Activated T-cell treated with anti-CD3 and anti-CD28 coated beads, Interleukin-2, amount 50 U/mL, for 4 hours (primary cell): ENCODE results near the gene C6. TPM values are rescaled to one million over a fixed set of nuclear protein-coding genes. Genes with fewer than 3 reads are reported as not detected.
"Not testable (repeated sequence)": the region's sequence is repeated elsewhere in the genome, so short reads cannot be mapped to it uniquely, and the experiment has no call there.

Experiments used
- ATAC-seq, 2 donors: fragments of 200-7000 bp; cut with Tn5 transposase; one replicate each; pipeline ENCODE4 v1.10.0; 2021
- DNase-seq: peaks from one replicate; pipeline ENCODE4 v3.0.0-alpha.2; 2020
- H3K27me3 Mint-ChIP-seq: one replicate; pipeline ENCODE4 v1.8.0; 2021; ENCODE audit warnings: low read depth, mixed read lengths
- H3K36me3 Mint-ChIP-seq: one replicate; pipeline ENCODE4 v1.8.0; 2022; ENCODE audit warnings: mixed read lengths; ENCODE audit not compliant: insufficient read depth
- H3K4me1 Mint-ChIP-seq: one replicate; pipeline ENCODE4 v1.8.0; 2021; ENCODE audit warnings: low read depth, mixed read lengths
- H3K4me3 Mint-ChIP-seq: one replicate; pipeline ENCODE4 v1.8.0; 2021; ENCODE audit warnings: mild to moderate bottlenecking, moderate library complexity, mixed read lengths
- H3K9me3 Mint-ChIP-seq: one replicate; pipeline ENCODE4 v1.8.0; 2021; ENCODE audit warnings: mixed read lengths
- total RNA-seq, 3 donors: library from RNA; stranded (reverse); gene quantifications; one replicate each; pipeline ENCODE4 v1.2.1, GENCODE V29; 2021

Gene C6
- total RNA-seq, 3 donors from 2014 or later, result 0.51 TPM; not detected in 2

DNA sequence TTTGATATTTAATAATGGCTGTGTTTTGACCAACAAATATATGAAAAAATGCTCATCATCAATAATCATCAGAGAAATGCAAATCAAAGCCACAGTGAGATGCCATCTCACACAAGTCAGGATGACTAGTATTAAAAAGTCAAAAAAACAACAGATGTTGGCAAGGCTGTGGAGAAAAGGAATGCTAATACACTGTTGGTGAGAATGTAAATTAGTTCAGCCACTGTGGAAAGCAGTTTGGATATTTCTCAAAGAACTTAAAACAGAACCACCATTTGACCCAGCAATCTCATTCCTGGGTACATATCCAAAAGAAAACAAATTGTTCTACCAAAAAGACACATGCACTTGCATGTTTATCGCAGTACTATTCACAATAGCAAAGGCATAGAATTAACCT, 30.0 kb downstream of the C6 start:
- not testable (repeated sequence) for H3K4me1 Mint-ChIP-seq, H3K36me3 Mint-ChIP-seq, DNase-seq, ATAC-seq, H3K27me3 Mint-ChIP-seq, H3K4me3 Mint-ChIP-seq, H3K9me3 Mint-ChIP-seq

DNA sequence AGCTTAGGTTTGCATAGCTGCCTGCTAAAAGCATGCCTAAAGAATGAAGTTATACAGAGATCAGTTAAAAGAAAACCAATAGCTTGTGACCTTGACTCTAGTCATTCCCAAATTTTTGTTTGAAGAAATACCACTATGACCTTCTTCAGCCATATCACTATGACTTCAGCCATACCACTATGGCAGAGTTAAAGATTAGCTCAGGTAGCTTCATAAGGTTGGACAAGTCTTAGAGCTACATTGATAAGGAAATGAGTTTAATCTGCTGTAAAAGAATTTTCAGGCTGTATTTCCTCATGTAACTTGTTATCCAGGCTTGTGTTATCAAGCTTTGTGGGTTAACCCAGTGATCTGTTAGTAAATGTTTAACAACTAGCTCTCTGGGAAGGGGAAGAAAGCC, 30.7 kb downstream of the C6 start:
- ATAC-seq, result no peak
- no peaks in the 10 kb centered on the region for H3K9me3 Mint-ChIP-seq
- no peaks in the 10 kb centered on the region for H3K4me1 Mint-ChIP-seq
- no peak for DNase-seq
- H3K4me3 Mint-ChIP-seq, result no peak overlapping the region
- no peaks in the 10 kb centered on the region for H3K27me3 Mint-ChIP-seq
- no peaks in the 10 kb centered on the region for H3K36me3 Mint-ChIP-seq

DNA sequence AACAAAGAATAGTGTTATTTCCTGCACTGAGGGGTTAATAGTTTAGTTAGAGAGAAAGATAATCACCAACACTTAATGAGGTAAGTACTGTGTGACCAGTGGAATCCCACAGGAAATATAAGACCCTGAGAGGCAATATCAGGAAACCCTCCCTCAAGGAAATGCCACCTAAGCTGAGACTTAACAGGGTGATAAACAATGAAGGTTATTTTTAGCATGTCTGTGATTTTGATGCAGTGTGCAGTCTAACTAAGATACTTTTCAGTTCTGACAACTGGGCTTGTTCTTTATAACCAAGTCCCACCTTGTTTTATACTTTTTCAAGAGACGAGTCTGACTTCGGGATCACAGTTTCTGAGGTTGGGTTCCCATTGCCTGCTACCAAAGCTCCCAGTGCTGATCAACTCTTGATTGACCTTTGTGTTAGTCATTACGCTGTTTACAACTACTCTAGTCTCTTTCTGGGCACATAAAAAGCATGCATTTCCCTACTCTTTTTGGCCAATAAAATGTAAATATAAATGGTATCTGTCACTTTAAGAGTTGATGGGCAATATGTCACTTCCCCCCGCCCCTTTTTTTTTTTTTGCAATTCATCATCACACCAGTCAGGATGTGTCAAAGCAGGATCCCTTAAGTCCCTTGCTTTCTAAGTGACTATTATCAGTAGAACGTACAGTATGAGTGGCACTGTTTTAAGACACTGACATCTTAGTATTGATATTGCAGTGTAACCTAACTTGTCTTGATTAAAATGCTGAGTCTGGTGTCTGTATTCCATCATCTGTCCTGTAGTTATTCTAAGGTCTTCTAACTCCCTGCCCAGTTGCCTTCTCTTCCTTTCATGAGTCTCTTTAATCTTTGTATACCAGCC, 31.4 kb downstream of the C6 start:
- H3K4me1 Mint-ChIP-seq, result no peaks in the 10 kb centered on the region
- no peaks in the 10 kb centered on the region for H3K27me3 Mint-ChIP-seq
- no peaks in the 10 kb centered on the region for H3K36me3 Mint-ChIP-seq
- no peak for ATAC-seq
- H3K9me3 Mint-ChIP-seq, result no peaks in the 10 kb centered on the region
- no peak overlapping the region for H3K4me3 Mint-ChIP-seq
- no peak for DNase-seq

DNA sequence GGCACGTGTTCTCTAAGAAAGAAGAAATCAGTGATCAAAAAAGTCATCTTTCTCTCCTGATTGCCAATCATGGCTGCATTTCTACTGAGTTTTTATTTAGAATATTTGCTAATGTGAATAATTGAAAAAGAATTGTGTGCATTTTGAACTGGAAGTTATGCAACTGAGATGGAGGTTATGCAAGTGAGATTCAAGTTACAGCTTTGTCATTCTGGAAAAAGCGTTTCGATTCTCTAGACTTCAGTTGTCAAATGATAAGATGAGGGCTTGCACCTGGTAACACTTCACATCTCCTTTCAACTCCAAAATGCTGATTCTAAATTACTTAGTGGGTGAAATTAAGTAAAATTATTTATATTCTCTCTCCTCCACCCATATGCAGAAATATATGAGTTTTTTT, 36.4 kb downstream of the C6 start:
- Mint-ChIP-seq H3K36me3 (no peaks in the 10 kb centered on the region), H3K4me1 (no peaks in the 10 kb centered on the region), H3K27me3 (no peaks in the 10 kb centered on the region), H3K4me3 (no peak overlapping the region), H3K9me3 (no peaks in the 10 kb centered on the region)
- ATAC-seq (no peak), DNase-seq (no peak)

DNA sequence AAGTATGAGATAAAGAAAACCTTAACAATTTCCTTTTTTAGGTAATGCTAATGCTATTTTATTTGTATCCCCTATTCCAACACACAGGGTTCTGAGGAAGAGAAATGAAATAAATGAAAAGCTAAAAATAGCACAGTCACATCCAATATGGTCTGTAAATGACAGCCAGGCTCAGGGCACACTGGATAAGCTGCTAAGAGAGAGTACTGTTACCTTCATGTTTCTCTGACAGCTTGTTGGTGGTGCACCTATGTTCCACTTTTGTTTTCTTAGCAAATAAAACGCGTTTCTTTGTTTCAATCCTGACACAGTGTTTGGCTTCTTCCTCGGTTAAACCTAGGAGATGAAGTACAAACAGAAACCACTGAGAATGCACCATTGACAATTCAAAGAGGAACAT, 41.3 kb downstream of the C6 start:
- H3K4me1 Mint-ChIP-seq, result no peaks in the 10 kb centered on the region
- H3K36me3 Mint-ChIP-seq, result no peaks in the 10 kb centered on the region
- H3K27me3 Mint-ChIP-seq, result no peaks in the 10 kb centered on the region
- ATAC-seq, result no peak
- no peak overlapping the region for H3K4me3 Mint-ChIP-seq
- no peaks in the 10 kb centered on the region for H3K9me3 Mint-ChIP-seq
- DNase-seq, result no peak

DNA sequence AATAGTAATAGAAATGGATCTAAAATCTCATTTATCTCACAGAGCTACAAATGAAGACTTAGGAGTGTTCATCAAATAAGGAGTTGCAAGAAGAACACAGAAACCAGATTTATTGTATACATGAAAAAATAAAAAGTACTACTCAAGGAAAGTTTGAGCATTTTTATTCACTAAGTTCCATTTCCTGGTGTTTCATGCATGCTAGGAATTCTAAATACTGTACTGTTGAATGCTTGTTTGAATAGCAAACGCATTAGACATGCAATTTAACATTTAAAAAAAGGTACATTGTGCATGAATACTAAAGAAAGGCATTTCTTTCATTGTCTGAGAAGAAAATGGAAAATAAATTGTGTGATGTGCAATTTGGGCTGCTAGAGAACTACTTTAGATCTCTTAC, 52.1 kb downstream of the C6 start:
- no peak for DNase-seq
- ATAC-seq, result no peak
- Mint-ChIP-seq H3K4me3 (no peak overlapping the region), H3K36me3 (no peaks in the 10 kb centered on the region), H3K27me3 (no peaks in the 10 kb centered on the region), H3K9me3 (no peaks in the 10 kb centered on the region), H3K4me1 (no peaks in the 10 kb centered on the region)

DNA sequence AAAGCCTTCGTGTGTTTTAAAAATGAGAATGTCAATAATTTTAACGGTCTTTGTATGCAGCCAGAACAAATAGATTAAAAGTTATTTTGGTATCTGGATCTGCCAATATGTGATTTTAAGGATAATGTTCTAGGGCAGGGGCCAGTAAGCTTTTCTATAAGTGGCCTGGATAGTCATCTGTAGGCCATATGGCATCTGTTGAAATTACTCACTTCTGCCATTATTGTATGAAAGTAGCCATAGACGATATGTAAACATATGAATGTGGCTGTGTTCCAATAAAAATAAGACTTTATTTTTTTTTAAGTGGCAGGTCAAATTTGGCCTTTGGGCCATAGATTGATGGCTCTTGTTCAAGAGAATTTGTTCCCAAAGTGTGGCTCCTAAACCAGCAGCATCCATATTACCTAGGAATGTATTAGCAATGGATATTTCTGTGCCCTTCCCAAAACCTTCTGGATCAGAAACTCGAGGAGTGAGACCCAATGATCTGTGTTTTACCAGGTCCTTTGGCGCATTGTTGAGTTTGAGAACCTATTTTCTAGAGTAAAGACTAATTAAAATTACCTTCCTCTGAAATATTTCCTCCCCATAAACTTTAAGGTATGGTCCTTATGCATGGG, 55.9 kb downstream of the C6 start:
- no peak overlapping the region for H3K4me3 Mint-ChIP-seq
- H3K36me3 Mint-ChIP-seq, result no peaks in the 10 kb centered on the region
- no peaks in the 10 kb centered on the region for H3K4me1 Mint-ChIP-seq
- H3K27me3 Mint-ChIP-seq, result no peaks in the 10 kb centered on the region
- DNase-seq (no peak), ATAC-seq (no peak)
- H3K9me3 Mint-ChIP-seq, result no peaks in the 10 kb centered on the region

DNA sequence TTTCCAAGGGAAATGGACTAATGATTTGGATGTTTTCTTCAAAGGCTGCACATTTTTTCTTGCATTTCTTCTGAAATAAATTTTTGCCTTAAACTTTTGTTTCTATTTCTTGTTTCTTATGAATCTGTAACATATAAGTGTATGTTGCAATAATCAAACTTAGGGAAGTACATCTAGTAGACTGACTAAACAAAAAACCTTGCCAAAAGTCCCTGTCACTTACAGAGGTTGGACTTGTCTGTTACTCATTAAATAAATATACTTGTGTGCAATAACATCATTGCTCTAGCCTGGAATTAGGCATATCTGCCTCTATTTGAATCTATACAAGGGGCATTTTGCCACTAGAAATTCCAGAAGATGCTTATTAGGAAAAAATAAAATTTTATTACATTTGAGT, 56.6 kb downstream of the C6 start:
- no peak overlapping the region for H3K4me3 Mint-ChIP-seq
- DNase-seq (no peak), ATAC-seq (no peak)
- H3K36me3 Mint-ChIP-seq, result no peaks in the 10 kb centered on the region
- no peaks in the 10 kb centered on the region for H3K4me1 Mint-ChIP-seq
- no peaks in the 10 kb centered on the region for H3K27me3 Mint-ChIP-seq
- H3K9me3 Mint-ChIP-seq, result no peaks in the 10 kb centered on the region

DNA sequence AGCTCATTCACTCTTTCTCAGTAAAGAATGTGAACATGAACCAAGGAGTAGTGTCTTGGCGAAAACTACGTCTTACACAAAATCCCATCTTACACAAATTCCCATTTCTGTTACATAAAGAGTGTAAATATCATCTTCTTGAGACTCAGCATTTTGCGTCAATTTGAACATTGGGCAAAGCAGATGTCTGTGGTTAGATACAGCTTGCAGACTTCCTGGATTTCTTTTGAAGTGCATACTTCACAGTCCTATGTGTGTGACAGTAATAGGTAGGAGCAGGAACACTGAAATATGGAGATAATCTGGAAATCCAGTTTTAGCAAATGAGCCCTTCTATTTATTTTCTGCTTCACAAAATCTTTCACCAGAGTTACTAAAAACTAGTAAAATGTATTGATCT, 58.8 kb downstream of the C6 start:
- Mint-ChIP-seq H3K4me3 (no peak overlapping the region), H3K9me3 (no peaks in the 10 kb centered on the region), H3K36me3 (no peaks in the 10 kb centered on the region), H3K27me3 (no peaks in the 10 kb centered on the region), H3K4me1 (no peaks in the 10 kb centered on the region)
- ATAC-seq (no peak), DNase-seq (no peak)

DNA sequence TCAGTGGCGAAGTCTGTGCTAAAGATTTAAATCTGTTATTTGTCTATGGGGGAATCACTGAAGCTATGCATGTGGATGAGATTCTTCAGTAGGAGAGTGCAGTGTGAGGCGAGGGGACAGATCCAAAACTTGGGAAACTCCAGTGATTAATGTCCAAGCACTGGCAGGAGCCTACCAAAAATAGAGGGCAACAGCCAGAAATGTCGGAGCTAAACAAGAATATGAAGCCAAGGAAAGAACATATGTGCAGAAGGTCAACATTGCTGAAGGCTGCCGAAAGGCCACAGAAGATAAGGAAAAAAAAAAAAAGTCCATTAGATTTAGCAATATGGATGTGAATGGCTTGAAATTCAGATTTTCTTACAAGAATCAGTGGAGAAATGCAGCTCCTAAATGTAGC, 61.8 kb downstream of the C6 start:
- no peaks in the 10 kb centered on the region for H3K4me1 Mint-ChIP-seq
- no peaks in the 10 kb centered on the region for H3K36me3 Mint-ChIP-seq
- DNase-seq (no peak), ATAC-seq (no peak)
- H3K27me3 Mint-ChIP-seq, result no peaks in the 10 kb centered on the region
- no peaks in the 10 kb centered on the region for H3K9me3 Mint-ChIP-seq
- no peak overlapping the region for H3K4me3 Mint-ChIP-seq

DNA sequence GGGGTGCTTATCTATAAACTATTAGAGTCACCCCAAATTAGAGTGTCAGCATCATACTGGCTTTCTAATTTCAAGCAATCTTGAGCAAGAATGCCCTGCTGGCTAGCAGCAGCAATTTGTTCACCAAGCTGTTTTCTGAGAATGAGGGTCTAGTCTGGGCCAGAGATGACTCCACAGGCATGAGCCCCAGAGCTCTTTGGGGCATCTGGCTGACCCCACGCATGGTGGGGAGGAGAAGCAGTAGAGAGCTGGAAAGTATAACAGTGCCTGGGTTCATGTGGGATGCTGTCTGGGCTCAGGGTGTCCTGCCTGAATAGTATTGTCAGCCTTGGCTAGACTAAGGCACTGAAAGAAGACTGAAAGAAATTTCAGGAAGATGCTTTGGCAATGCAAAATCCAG, 64.9 kb downstream of the C6 start:
- no peaks in the 10 kb centered on the region for H3K4me1 Mint-ChIP-seq
- ATAC-seq (no peak), DNase-seq (no peak)
- no peak overlapping the region for H3K4me3 Mint-ChIP-seq
- H3K36me3 Mint-ChIP-seq, result no peaks in the 10 kb centered on the region
- no peaks in the 10 kb centered on the region for H3K27me3 Mint-ChIP-seq
- H3K9me3 Mint-ChIP-seq, result no peaks in the 10 kb centered on the region

DNA sequence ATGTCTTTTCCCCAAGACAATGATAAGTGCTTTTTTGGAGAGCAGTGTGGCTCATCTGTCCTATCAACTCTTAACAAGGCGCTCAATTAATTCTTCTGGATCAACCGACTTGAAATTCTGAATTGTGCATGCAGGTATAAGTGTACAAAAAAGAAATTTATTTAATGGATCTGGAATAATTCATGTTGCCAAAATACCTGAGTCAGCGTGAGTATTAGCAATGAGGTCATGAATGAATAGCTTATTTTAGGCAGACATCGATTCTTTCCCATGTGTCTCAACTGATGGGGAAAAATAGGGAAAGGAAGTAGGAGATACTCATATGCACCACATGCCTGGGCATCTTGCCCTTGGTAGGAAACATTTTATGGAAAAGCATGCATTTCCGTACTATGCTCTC, 68.0 kb downstream of the C6 start:
- Mint-ChIP-seq H3K36me3 (no peaks in the 10 kb centered on the region), H3K4me1 (no peaks in the 10 kb centered on the region), H3K27me3 (no peaks in the 10 kb centered on the region), H3K9me3 (no peaks in the 10 kb centered on the region), H3K4me3 (no peak overlapping the region)
- ATAC-seq (no peak), DNase-seq (no peak)

DNA sequence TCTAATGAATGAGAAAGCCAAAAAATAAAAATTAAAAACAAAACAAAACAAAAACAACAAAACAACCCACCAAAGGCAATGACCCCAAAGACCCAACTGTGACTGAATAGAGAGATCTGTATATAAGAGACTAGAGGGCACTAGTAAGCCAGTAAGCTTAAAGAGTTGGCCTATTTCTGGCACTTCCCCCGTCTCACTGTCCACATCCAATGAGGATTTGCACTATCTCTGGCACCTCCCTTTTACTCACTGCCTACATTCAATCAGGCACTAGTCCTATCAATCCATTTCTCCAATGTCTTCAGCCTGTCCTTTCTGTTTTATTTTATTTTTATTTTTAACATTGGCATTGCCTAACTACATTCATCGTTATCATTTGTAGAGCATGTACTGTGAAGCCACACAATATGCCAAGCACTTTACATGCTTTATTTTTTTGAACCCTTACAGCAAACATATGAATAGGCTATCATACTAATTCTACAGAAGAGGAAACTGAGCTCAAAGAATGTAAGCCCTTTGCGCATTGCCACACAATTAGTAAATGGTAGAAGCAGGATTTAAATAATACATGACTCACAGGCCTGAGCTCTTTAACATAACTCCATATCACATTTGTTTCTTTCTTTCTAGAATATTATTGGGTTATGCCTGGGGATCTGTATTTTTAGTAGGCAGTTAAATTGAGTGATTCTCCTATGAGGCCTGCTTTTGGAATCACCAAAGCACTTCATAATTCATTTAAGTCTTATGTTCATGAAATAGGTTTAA, 70.0 kb downstream of the C6 start:
- no peaks in the 10 kb centered on the region for H3K4me1 Mint-ChIP-seq
- H3K27me3 Mint-ChIP-seq, result no peaks in the 10 kb centered on the region
- DNase-seq (no peak), ATAC-seq (no peak)
- peaks cover 4% of the 10 kb centered on the region for H3K9me3 Mint-ChIP-seq
- H3K36me3 Mint-ChIP-seq, result no peaks in the 10 kb centered on the region
- no peak overlapping the region for H3K4me3 Mint-ChIP-seq

DNA sequence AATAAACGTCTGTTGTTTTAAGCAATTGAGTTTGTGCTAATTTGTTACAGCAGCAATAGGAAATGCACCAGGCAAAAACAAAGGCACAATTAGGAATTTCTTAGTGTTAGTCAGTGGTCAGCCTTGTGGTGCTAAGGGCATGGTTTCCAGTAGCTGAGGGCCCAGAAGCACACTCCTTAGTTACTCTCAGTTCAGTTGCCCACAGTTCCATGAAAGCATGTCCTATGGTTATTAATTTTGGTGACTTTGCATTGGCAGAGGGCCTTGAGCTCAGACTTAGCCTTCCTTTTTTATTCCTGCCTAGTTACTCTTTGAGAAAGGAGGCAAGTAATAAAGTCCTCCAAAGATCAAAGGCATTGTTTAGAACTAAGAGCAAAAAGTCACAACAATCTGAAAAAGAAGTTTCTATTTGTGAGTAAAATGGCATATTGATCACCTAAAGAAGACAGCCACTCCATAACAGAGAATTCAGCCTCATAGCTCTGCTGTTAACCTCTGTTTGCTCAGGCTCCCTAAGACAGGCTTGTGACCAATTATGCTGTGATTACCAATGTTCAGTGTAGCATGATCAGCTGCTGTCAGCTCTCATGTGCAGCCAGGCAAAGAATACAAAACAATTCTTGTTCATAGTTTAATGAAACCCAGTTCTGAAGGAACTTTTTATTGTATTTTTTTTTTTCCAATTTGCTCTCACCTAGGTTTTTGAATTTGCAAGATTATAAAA, 85.2 kb downstream of the C6 start:
- no peaks in the 10 kb centered on the region for H3K9me3 Mint-ChIP-seq
- DNase-seq (no peak), ATAC-seq (no peak)
- no peak overlapping the region for H3K4me3 Mint-ChIP-seq
- H3K36me3 Mint-ChIP-seq, result no peaks in the 10 kb centered on the region
- H3K27me3 Mint-ChIP-seq, result no peaks in the 10 kb centered on the region
- no peaks in the 10 kb centered on the region for H3K4me1 Mint-ChIP-seq
